Stomach (tissue), 9 donors: ENCODE data around the gene AGTRAP. TPM values are rescaled to one million over a fixed set of nuclear protein-coding genes. Genes with fewer than 3 reads are reported as not detected.
A peak's percentile ranks its signal among the peaks of the same experiment; 100 is the strongest.

Experiments
- DNase-seq, 2 donors: peaks; one replicate each; pipeline versions ENCODE4 v3.0.0 to v3.0.0-alpha.2; 2013 to 2019
- H3K27ac ChIP-seq, 5 donors: fragments of 200-600 bp in 4 of 5; sonication (generic) in 4 of 5; one replicate each; pipeline ENCODE4 v1.5.1; 2013 to 2019; ENCODE audit warnings: mild to moderate bottlenecking in 1 of 5, moderate library complexity in 1 of 5
- H3K27me3 ChIP-seq, 3 donors: fragments of 200-600 bp; sonication (generic); one replicate each; pipeline ENCODE4 v1.5.1; 2017 to 2019; ENCODE audit warnings: mixed run types in 1 of 3
- H3K36me3 ChIP-seq, 4 donors: fragments of 200-600 bp; sonication (generic); 1 replicate in 3 of 4; 2 replicates in 1 of 4; pipeline ENCODE4 v1.5.1; 2016 to 2019
- H3K4me1 ChIP-seq, 4 donors: fragments of 200-600 bp; sonication (generic); one replicate each; pipeline ENCODE4 v1.5.1; 2016 to 2019
- H3K4me3 ChIP-seq, 4 donors: fragments of 200-600 bp; sonication (generic) in 3 of 4; one replicate each; pipeline ENCODE4 v1.5.1; 2016 to 2019; ENCODE audit warnings: mild to moderate bottlenecking in 1 of 4
- H3K9me3 ChIP-seq, 4 donors: fragments of 200-600 bp; sonication (generic); one replicate each; pipeline ENCODE4 v1.5.1; 2016 to 2019
- EP300 ChIP-seq: sonication (generic); formaldehyde crosslinking; IDR thresholded peaks from one replicate; pipeline ENCODE4 v1.6.1; 2017; ENCODE audit warnings: antibody characterized with exemption
- POLR2A ChIP-seq, 4 donors: fragments of 450-650 bp; IDR thresholded peaks; one replicate each; pipeline ENCODE4 v1.6.1; 2016; ENCODE audit warnings: antibody characterized with exemption in 4 of 4, control low read depth in 2 of 4, mild to moderate bottlenecking in 1 of 4, moderate library complexity in 1 of 4
- POLR2AphosphoS5 ChIP-seq, 3 donors: sonication (generic); formaldehyde crosslinking; IDR thresholded peaks; one replicate each; pipeline ENCODE4 v1.6.1; 2016; ENCODE audit warnings: antibody characterized with exemption in 3 of 3
- WGBS, 5 donors: extraction: QIAGEN DNeasy Blood & Tissue Kit in 3 of 5; methylation state at CpG; one replicate each; pipeline versions ENCODE4 v1.1.5 to v1.1.7; 2013 to 2018; 5-methylcytosine and 5-hydroxymethylcytosine counted together
- intact Hi-C: fragments of 100-400 bp; cut with DNase I; formaldehyde crosslinking; loops from one replicate; pipeline ENCODE4 v1.15.1; 2023; ENCODE audit warnings: low total_unique reads
- polyA plus RNA-seq, 3 donors: library from polyadenylated mRNA; stranded (reverse); fragments of 200-250 nt; gene quantifications; one replicate each; pipeline ENCODE4 v1.2.3, GENCODE V29; 2013
- total RNA-seq, 5 donors: library from RNA; depleted of rRNA; stranded (reverse); fragments of >200 nt; gene quantifications; one replicate each; pipeline versions ENCODE4 v1.1.0 to v1.2.3, GENCODE V29; 2014 to 2016
- TF ChIP-seq, protein P1 (sequence below), 7 experiments: fragments of 450-650 bp in 4 of 7; fragments of 200-600 bp in 3 of 7; sonication (generic) in 3 of 7; IDR thresholded peaks; one replicate each; pipeline ENCODE4 v1.5.1; 2016 to 2019; ENCODE audit warnings: antibody characterized with exemption in 7 of 7, control low read depth in 2 of 7, mild to moderate bottlenecking in 1 of 7
- donor health status: healthy with polysubstance abuse.
- donor health status: Bipolar disorder and iron deficiency.
- donor health status: healthy.

The AGTRAP gene
- total and polyA plus RNA-seq, 8 donors: 4.1 to 76.3 (median 30.2) TPM

- Histone ChIP-seq H3K36me3 (no peaks in the 10 kb centered on the region), H3K4me1 (peaks cover 0 to 48% (median 20%) of the 10 kb centered on the region in 4 donors), H3K9me3 (no peaks in the 10 kb centered on the region), H3K27ac (peak overlapping the region in 1 of 5 donors; percentile 2), H3K27me3 (no peaks in the 10 kb centered on the region), H3K4me3 (no peak overlapping the region)
- intact Hi-C loops: loop anchor here (5.0 kb wide), 1 partner anchor 74 kb away; no protein-coding TSS in a partner anchor
- DNase-seq: no peak
- TF ChIP-seq POLR2A (IDR thresholded peaks at IDR 0.05) (no peak), POLR2AphosphoS5 (IDR thresholded peaks at IDR 0.05) (no peak), EP300 (no peak)
- TF ChIP-seq, protein P1, sequence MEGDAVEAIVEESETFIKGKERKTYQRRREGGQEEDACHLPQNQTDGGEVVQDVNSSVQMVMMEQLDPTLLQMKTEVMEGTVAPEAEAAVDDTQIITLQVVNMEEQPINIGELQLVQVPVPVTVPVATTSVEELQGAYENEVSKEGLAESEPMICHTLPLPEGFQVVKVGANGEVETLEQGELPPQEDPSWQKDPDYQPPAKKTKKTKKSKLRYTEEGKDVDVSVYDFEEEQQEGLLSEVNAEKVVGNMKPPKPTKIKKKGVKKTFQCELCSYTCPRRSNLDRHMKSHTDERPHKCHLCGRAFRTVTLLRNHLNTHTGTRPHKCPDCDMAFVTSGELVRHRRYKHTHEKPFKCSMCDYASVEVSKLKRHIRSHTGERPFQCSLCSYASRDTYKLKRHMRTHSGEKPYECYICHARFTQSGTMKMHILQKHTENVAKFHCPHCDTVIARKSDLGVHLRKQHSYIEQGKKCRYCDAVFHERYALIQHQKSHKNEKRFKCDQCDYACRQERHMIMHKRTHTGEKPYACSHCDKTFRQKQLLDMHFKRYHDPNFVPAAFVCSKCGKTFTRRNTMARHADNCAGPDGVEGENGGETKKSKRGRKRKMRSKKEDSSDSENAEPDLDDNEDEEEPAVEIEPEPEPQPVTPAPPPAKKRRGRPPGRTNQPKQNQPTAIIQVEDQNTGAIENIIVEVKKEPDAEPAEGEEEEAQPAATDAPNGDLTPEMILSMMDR (IDR thresholded peaks at IDR 0.05): no peak
- WGBS, 5 donors: 42 to 63% (median 51%) methylated on average over 4 of the region's 4 CpGs
These were observed 14.6 kb upstream of the AGTRAP start for GRCh38 chr1:11721311-11721710.

GRCh38 chr1:11722538-11722937 is 13.4 kb upstream of the AGTRAP start:
- Histone ChIP-seq H3K9me3 (no peaks in the 10 kb centered on the region), H3K4me3 (no peak overlapping the region), H3K36me3 (no peaks in the 10 kb centered on the region), H3K4me1 (peaks cover 0 to 48% (median 20%) of the 10 kb centered on the region in 4 donors), H3K27ac (no peak overlapping the region), H3K27me3 (no peaks in the 10 kb centered on the region)
- intact Hi-C loops: loop anchor here (5.0 kb wide), 1 partner anchor 75 kb away; no protein-coding TSS in a partner anchor
- no peak for TF ChIP-seq POLR2A (IDR thresholded peaks at IDR 0.05)
- peak in 1 of 3 donors; percentile 33 for TF ChIP-seq POLR2AphosphoS5 (IDR thresholded peaks at IDR 0.05)
- DNase-seq: peak in 1 of 2 donors; percentile 61
- WGBS, 5 donors: 19 to 45% (median 27%) methylated on average over 2 of the region's 2 CpGs

GRCh38 chr1:11725616-11726015 is 10.3 kb upstream of the AGTRAP start:
- Histone ChIP-seq H3K4me3 (no peak overlapping the region), H3K27ac (peak overlapping the region in 1 of 5 donors; percentile 27), H3K9me3 (no peaks in the 10 kb centered on the region), H3K4me1 (peaks cover 17 to 51% (median 22%) of the 10 kb centered on the region in 4 donors), H3K36me3 (no peaks in the 10 kb centered on the region), H3K27me3 (no peaks in the 10 kb centered on the region)
- TF ChIP-seq, protein P1 (IDR thresholded peaks at IDR 0.05): no peak
- TF ChIP-seq POLR2AphosphoS5 (IDR thresholded peaks at IDR 0.05) (no peak), EP300 (no peak), POLR2A (IDR thresholded peaks at IDR 0.05) (no peak)
- intact Hi-C loops: no loop called here
- WGBS, 5 donors: 57 to 71% (median 68%) methylated on average over 5 of the region's 5 CpGs
- DNase-seq: no peak

GRCh38 chr1:11727119-11727518 is 8.8 kb upstream of the AGTRAP start:
- Histone ChIP-seq H3K4me1 (peaks cover 30 to 51% (median 33%) of the 10 kb centered on the region in 4 donors), H3K27ac (no peak overlapping the region), H3K36me3 (no peaks in the 10 kb centered on the region), H3K4me3 (no peak overlapping the region), H3K9me3 (no peaks in the 10 kb centered on the region), H3K27me3 (no peaks in the 10 kb centered on the region)
- DNase-seq: no peak
- TF ChIP-seq POLR2AphosphoS5 (IDR thresholded peaks at IDR 0.05): no peak
- TF ChIP-seq, protein P1 (IDR thresholded peaks at IDR 0.05): no peak
- no peak for TF ChIP-seq POLR2A (IDR thresholded peaks at IDR 0.05)
- TF ChIP-seq EP300: no peak
- WGBS, 5 donors: 88 to 94% (median 91%) methylated on average over 4 of the region's 4 CpGs
- intact Hi-C loops: no loop called here

GRCh38 chr1:11728126-11728806 is 7.7 kb upstream of the AGTRAP start:
- no peak for TF ChIP-seq POLR2AphosphoS5 (IDR thresholded peaks at IDR 0.05)
- TF ChIP-seq, protein P1 (IDR thresholded peaks at IDR 0.05): no peak

More at GRCh38 chr1:11728126-11728806, 7.7 kb upstream of the AGTRAP start:
- Histone ChIP-seq H3K4me3 (no peak overlapping the region), H3K4me1 (peaks cover 41 to 54% (median 41%) of the 10 kb centered on the region in 4 donors), H3K27me3 (no peaks in the 10 kb centered on the region), H3K27ac (no peak overlapping the region), H3K36me3 (no peaks in the 10 kb centered on the region), H3K9me3 (no peaks in the 10 kb centered on the region)
- intact Hi-C loops: no loop called here
- no peak for DNase-seq
- WGBS, 5 donors: 95 to 100% (median 97%) methylated on average over 1 to 4 of the region's 4 CpGs
